ENCODE results near the gene AOC3. TPM values are rescaled to one million over a fixed set of nuclear protein-coding genes. Genes with fewer than 3 reads are reported as not detected.
"Not testable (repeated sequence)": the region's sequence is repeated elsewhere in the genome, so short reads cannot be mapped to it uniquely, and the experiment has no call there.

Gene AOC3
- polyA plus RNA-seq, 1 donor from 2014 or later = 0.35 TPM

- no peaks in the 10 kb centered on the region for H3K36me3 ChIP-seq (ENCODE audit: insufficient read depth, low read length)
- H3K27ac ChIP-seq (ENCODE audit: low read length) = no peak overlapping the region
- no peak overlapping the region for H3K4me3 ChIP-seq (ENCODE audit: low read length)
- H2AFZ ChIP-seq (ENCODE audit: low read depth, low read length) = no peak overlapping the region
- no peaks in the 10 kb centered on the region for H4K20me1 ChIP-seq (ENCODE audit: insufficient read depth)
- H3K79me2 ChIP-seq (replicated peaks; ENCODE audit: insufficient read depth, low read length) = no peaks in the 10 kb centered on the region
- no peaks in the 10 kb centered on the region for H3K27me3 ChIP-seq (ENCODE audit: insufficient read depth, low read depth, low read length)
- H3F3A ChIP-seq (ENCODE audit: insufficient read depth, low read length, poor library complexity, severe bottlenecking) = no peaks in the 10 kb centered on the region
- TF ChIP-seq SMC3 (conservative IDR thresholded peaks at IDR 0.05; ENCODE audit: poor library complexity) (no peak), REST (IDR thresholded peaks at IDR 0.05; ENCODE audit: borderline replicate concordance) (no peak), CTCF (IDR thresholded peaks at IDR 0.05; ENCODE audit: poor library complexity, severe bottlenecking) (no peak), TAF1 (IDR thresholded peaks at IDR 0.05; ENCODE audit: low read depth) (no peak), EP300 (conservative IDR thresholded peaks at IDR 0.05; ENCODE audit: poor library complexity, severe bottlenecking) (no peak), EZH2 (IDR thresholded peaks at IDR 0.05; ENCODE audit: borderline replicate concordance, insufficient read depth, low read length, poor library complexity, severe bottlenecking) (no peak)
- no peaks in the 10 kb centered on the region for H3K9me2 ChIP-seq (ENCODE audit: insufficient read depth, low read length)
- H3K9ac ChIP-seq (ENCODE audit: low read length) = no peak overlapping the region
- no peak overlapping the region for H3K4me2 ChIP-seq (ENCODE audit: low read length)
- no peaks in the 10 kb centered on the region for H3K9me3 ChIP-seq (ENCODE audit: low read length)
Observed at GRCh38 chr17:42898147-42898811, 47.3 kb downstream of the AOC3 start.

GRCh38 chr17:42899981-42900380, 49.0 kb downstream of the AOC3 start:
- not testable (repeated sequence) for H3K9me2 ChIP-seq (ENCODE audit: insufficient read depth, low read length); H3K27ac ChIP-seq (ENCODE audit: low read length); H2AFZ ChIP-seq (ENCODE audit: low read depth, low read length); H3K79me2 ChIP-seq (replicated peaks; ENCODE audit: insufficient read depth, low read length); H3K9ac ChIP-seq (ENCODE audit: low read length); H3K9me3 ChIP-seq (ENCODE audit: low read length); H4K20me1 ChIP-seq (ENCODE audit: insufficient read depth); H3K4me3 ChIP-seq (ENCODE audit: low read length); H3K36me3 ChIP-seq (ENCODE audit: insufficient read depth, low read length); H3K4me2 ChIP-seq (ENCODE audit: low read length); H3K27me3 ChIP-seq (ENCODE audit: insufficient read depth, low read depth, low read length); H3F3A ChIP-seq (ENCODE audit: insufficient read depth, low read length, poor library complexity, severe bottlenecking)
